Esophagus squamous epithelium (tissue), 4 donors: ENCODE results near the gene TULP1.

Experiments
- CTCF ChIP-seq, 6 experiments: fragments of 450-650 bp in 4 of 6; fragments of 200-600 bp in 2 of 6; sonication (generic) in 2 of 6; IDR thresholded peaks; one replicate each; pipeline ENCODE4 v1.5.1; 2016 to 2019; ENCODE audit warnings: antibody characterized with exemption in 6 of 6, mild to moderate bottlenecking in 4 of 6, moderate library complexity in 4 of 6
- POLR2A ChIP-seq, 4 donors: fragments of 450-650 bp; IDR thresholded peaks; one replicate each; pipeline ENCODE4 v1.6.1; 2017; ENCODE audit warnings: antibody characterized with exemption in 4 of 4, mild to moderate bottlenecking in 4 of 4, moderate library complexity in 3 of 4

- TF ChIP-seq CTCF (IDR thresholded peaks at IDR 0.05) (no peak), POLR2A (IDR thresholded peaks at IDR 0.05) (no peak)
Observed at GRCh38 chr6:35500782-35501181, 11.9 kb downstream of the TULP1 start.
